Measurements from ENCODE around the gene HNRNPU.

GRCh38 chr1:244851546-244852231 is 12.7 kb downstream of the HNRNPU start:
- TF ChIP-seq EZH2 (IDR thresholded peaks at IDR 0.05; ENCODE audit: insufficient read depth, poor library complexity, severe bottlenecking): no peak
- no peak for TF ChIP-seq EZH2phosphoT487 (IDR thresholded peaks at IDR 0.05; ENCODE audit: insufficient read depth, low read depth)

All from GM23248 (cell line).